ENCODE results near the gene NT5DC3.

- TF ChIP-seq HEYL (CRISPR knock-in tag; IDR thresholded peaks at IDR 0.05) (no peak), PHF8 (IDR thresholded peaks at IDR 0.05; ENCODE audit: borderline replicate concordance, low read depth) (no peak), CTCF (IDR thresholded peaks at IDR 0.05) (no peak), KDM5A (IDR thresholded peaks at IDR 0.05) (no peak), CHD4 (IDR thresholded peaks at IDR 0.05; ENCODE audit: borderline replicate concordance) (no peak), PBX3 (IDR thresholded peaks at IDR 0.05) (no peak), POLR2A (IDR thresholded peaks at IDR 0.05; ENCODE audit: low read length) (no peak), CHD2 (IDR thresholded peaks at IDR 0.05; ENCODE audit: low read length, partially characterized antibody) (no peak), RCOR1 (IDR thresholded peaks at IDR 0.05; ENCODE audit: low read depth, low read length) (no peak)
These were observed 66.0 kb downstream of the NT5DC3 start for GRCh38 chr12:103774977-103775560.
